Measurements from ENCODE around the gene PNP. TPM values are rescaled to one million over a fixed set of nuclear protein-coding genes. Genes with fewer than 3 reads are reported as not detected.
"Not testable (repeated sequence)": the region's sequence is repeated elsewhere in the genome, so short reads cannot be mapped to it uniquely, and the experiment has no call there.

The PNP gene
- total and polyA plus RNA-seq, 2 donors (not counting 1 experiment from before 2014, with no cell fraction given) = 6.9 to 25.7 TPM

DNA sequence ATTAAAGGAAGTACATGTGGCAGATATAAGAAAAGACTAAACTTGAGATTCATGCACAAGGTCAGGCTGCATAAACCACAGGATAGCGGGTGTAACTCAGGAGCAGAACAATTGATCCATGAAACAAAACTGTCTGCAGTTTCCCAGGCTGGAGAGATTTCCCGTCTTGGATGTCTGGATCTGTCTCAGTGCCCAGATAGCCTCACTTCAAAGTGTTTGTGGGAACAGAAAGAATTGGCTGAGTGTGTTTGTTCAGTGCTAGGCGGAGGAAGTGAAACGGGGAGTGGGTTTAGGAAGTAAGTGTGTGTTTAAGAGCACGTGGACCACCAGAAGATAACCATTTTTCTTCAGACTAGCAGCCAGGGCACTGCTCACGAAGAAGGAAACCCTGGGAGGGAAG, 34.7 kb downstream of the PNP start:
- no peak overlapping the region for H2AFZ ChIP-seq (ENCODE audit: low read length)
- no peak for TF ChIP-seq EZH2 (IDR thresholded peaks at IDR 0.05; ENCODE audit: low read length, missing control alignments)
- TF ChIP-seq, protein P1, sequence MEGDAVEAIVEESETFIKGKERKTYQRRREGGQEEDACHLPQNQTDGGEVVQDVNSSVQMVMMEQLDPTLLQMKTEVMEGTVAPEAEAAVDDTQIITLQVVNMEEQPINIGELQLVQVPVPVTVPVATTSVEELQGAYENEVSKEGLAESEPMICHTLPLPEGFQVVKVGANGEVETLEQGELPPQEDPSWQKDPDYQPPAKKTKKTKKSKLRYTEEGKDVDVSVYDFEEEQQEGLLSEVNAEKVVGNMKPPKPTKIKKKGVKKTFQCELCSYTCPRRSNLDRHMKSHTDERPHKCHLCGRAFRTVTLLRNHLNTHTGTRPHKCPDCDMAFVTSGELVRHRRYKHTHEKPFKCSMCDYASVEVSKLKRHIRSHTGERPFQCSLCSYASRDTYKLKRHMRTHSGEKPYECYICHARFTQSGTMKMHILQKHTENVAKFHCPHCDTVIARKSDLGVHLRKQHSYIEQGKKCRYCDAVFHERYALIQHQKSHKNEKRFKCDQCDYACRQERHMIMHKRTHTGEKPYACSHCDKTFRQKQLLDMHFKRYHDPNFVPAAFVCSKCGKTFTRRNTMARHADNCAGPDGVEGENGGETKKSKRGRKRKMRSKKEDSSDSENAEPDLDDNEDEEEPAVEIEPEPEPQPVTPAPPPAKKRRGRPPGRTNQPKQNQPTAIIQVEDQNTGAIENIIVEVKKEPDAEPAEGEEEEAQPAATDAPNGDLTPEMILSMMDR (conservative IDR thresholded peaks at IDR 0.05 in 1 of 2, IDR thresholded peaks at IDR 0.05 in 1 of 2; ENCODE audit: low read depth in 1 of 2, low read length in 2 of 2) = no peak

GRCh38 chr14:20506276-20506675, 37.1 kb downstream of the PNP start:
- not testable (repeated sequence) for H2AFZ ChIP-seq (ENCODE audit: low read length); DNase-seq (ENCODE audit: low read depth in 2 of 2); H3K79me2 ChIP-seq (ENCODE audit: control insufficient read depth, insufficient read depth, low read length); H3K27ac ChIP-seq (ENCODE audit: insufficient read depth, low read length); H3K9me3 ChIP-seq (ENCODE audit: control insufficient read depth, insufficient read depth, low read depth, low read length); H4K20me1 ChIP-seq (ENCODE audit: control insufficient read depth, extremely low read depth, insufficient read depth, low read length); H3K4me1 ChIP-seq (ENCODE audit: control insufficient read depth, extremely low read depth, insufficient read depth, low read length); H3K9ac ChIP-seq (ENCODE audit: insufficient read depth, low read length); H3K4me2 ChIP-seq (ENCODE audit: extremely low read depth, insufficient read depth, low read length); H3K4me3 ChIP-seq (replicated peaks in 1 of 4; ENCODE audit: control extremely low read depth in 1 of 4, insufficient read depth in 1 of 4, low read depth in 3 of 4, low read length in 4 of 4); H3K27me3 ChIP-seq (ENCODE audit: control insufficient read depth, insufficient read depth, low read length); H3K36me3 ChIP-seq (ENCODE audit: control insufficient read depth, insufficient read depth, low read length)

More for the DNA sequence above, 34.7 kb downstream of the PNP start:
- Histone ChIP-seq H3K4me1 (ENCODE audit: control insufficient read depth, extremely low read depth, insufficient read depth, low read length) (no peaks in the 10 kb centered on the region), H3K4me3 (replicated peaks in 1 of 4; ENCODE audit: control extremely low read depth in 1 of 4, insufficient read depth in 1 of 4, low read depth in 3 of 4, low read length in 4 of 4) (no peak overlapping the region), H3K9me3 (ENCODE audit: control insufficient read depth, insufficient read depth, low read depth, low read length) (no peaks in the 10 kb centered on the region), H3K4me2 (ENCODE audit: extremely low read depth, insufficient read depth, low read length) (no peak overlapping the region), H3K36me3 (ENCODE audit: control insufficient read depth, insufficient read depth, low read length) (no peaks in the 10 kb centered on the region), H4K20me1 (ENCODE audit: control insufficient read depth, extremely low read depth, insufficient read depth, low read length) (no peaks in the 10 kb centered on the region), H3K79me2 (ENCODE audit: control insufficient read depth, insufficient read depth, low read length) (no peaks in the 10 kb centered on the region), H3K27ac (ENCODE audit: insufficient read depth, low read length) (no peak overlapping the region), H3K27me3 (ENCODE audit: control insufficient read depth, insufficient read depth, low read length) (no peaks in the 10 kb centered on the region), H3K9ac (ENCODE audit: insufficient read depth, low read length) (no peak overlapping the region)
- no peak for DNase-seq (ENCODE audit: low read depth in 2 of 2)

GRCh38 chr14:20506752-20507151, 37.5 kb downstream of the PNP start:
- H3K79me2 ChIP-seq (ENCODE audit: control insufficient read depth, insufficient read depth, low read length); H3K27ac ChIP-seq (ENCODE audit: insufficient read depth, low read length): not testable (repeated sequence)

DNA sequence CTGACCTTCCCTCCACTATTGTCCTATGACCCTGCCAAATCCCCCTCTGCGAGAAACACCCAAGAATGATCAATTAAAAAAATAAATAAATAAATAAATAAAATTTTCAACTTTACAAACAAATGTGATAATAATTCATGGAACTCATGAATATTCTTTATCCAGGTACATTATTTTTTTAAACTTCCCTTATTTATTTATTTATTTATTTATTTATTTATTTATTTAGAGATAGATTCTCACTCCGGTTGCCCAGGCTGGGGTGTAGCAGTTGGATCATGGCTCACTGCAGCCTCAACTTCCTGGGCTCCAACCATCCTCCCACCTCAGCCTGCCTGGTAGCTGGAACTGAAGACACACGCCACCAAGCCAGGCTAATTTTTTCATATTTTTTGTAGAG, 38.3 kb downstream of the PNP start:
- not testable (repeated sequence) for H2AFZ ChIP-seq (ENCODE audit: low read length); H4K20me1 ChIP-seq (ENCODE audit: control insufficient read depth, extremely low read depth, insufficient read depth, low read length); H3K79me2 ChIP-seq (ENCODE audit: control insufficient read depth, insufficient read depth, low read length); H3K4me3 ChIP-seq (replicated peaks in 1 of 4; ENCODE audit: control extremely low read depth in 1 of 4, insufficient read depth in 1 of 4, low read depth in 3 of 4, low read length in 4 of 4); H3K36me3 ChIP-seq (ENCODE audit: control insufficient read depth, insufficient read depth, low read length); H3K4me2 ChIP-seq (ENCODE audit: extremely low read depth, insufficient read depth, low read length); H3K4me1 ChIP-seq (ENCODE audit: control insufficient read depth, extremely low read depth, insufficient read depth, low read length); DNase-seq (ENCODE audit: low read depth in 2 of 2); H3K27ac ChIP-seq (ENCODE audit: insufficient read depth, low read length); H3K9me3 ChIP-seq (ENCODE audit: control insufficient read depth, insufficient read depth, low read depth, low read length); H3K9ac ChIP-seq (ENCODE audit: insufficient read depth, low read length); H3K27me3 ChIP-seq (ENCODE audit: control insufficient read depth, insufficient read depth, low read length)

More at GRCh38 chr14:20506752-20507151, 37.5 kb downstream of the PNP start:
- not testable (repeated sequence) for H3K9ac ChIP-seq (ENCODE audit: insufficient read depth, low read length); H3K36me3 ChIP-seq (ENCODE audit: control insufficient read depth, insufficient read depth, low read length); H3K4me2 ChIP-seq (ENCODE audit: extremely low read depth, insufficient read depth, low read length); H3K4me1 ChIP-seq (ENCODE audit: control insufficient read depth, extremely low read depth, insufficient read depth, low read length); H4K20me1 ChIP-seq (ENCODE audit: control insufficient read depth, extremely low read depth, insufficient read depth, low read length); DNase-seq (ENCODE audit: low read depth in 2 of 2); H3K27me3 ChIP-seq (ENCODE audit: control insufficient read depth, insufficient read depth, low read length); H2AFZ ChIP-seq (ENCODE audit: low read length); H3K4me3 ChIP-seq (replicated peaks in 1 of 4; ENCODE audit: control extremely low read depth in 1 of 4, insufficient read depth in 1 of 4, low read depth in 3 of 4, low read length in 4 of 4); H3K9me3 ChIP-seq (ENCODE audit: control insufficient read depth, insufficient read depth, low read depth, low read length)

Measured in fibroblast of lung (primary cell).